D721Med (cell line): ENCODE measurements around the gene FOXG1.
A peak's percentile ranks its signal among the peaks of the same experiment; 100 is the strongest.

Source experiments
- DNase-seq: peaks from one replicate; pipeline ENCODE4 v3.0.0; 2011; ENCODE audit warnings: low spot score; ENCODE audit not compliant: insufficient read length
- FAIRE-seq: peaks from 2 replicates; lab custom pipeline; 2011; peaks lifted over from hg19 to GRCh38; lab: Jason Lieb, UNC
- TF ChIP-seq, protein P1 (sequence below): IDR thresholded peaks from 2 replicates; pipeline ENCODE4 v1.5.1; 2012; ENCODE audit warnings: mild to moderate bottlenecking, control low read depth; ENCODE audit not compliant: insufficient read depth; ENCODE audit errors: missing control alignments

The FOXG1 gene

GRCh38 chr14:28751467-28752058 is 15.0 kb upstream of the FOXG1 start:
- peak; percentile 87 for FAIRE-seq
- DNase-seq: no peak
- TF ChIP-seq, protein P1, sequence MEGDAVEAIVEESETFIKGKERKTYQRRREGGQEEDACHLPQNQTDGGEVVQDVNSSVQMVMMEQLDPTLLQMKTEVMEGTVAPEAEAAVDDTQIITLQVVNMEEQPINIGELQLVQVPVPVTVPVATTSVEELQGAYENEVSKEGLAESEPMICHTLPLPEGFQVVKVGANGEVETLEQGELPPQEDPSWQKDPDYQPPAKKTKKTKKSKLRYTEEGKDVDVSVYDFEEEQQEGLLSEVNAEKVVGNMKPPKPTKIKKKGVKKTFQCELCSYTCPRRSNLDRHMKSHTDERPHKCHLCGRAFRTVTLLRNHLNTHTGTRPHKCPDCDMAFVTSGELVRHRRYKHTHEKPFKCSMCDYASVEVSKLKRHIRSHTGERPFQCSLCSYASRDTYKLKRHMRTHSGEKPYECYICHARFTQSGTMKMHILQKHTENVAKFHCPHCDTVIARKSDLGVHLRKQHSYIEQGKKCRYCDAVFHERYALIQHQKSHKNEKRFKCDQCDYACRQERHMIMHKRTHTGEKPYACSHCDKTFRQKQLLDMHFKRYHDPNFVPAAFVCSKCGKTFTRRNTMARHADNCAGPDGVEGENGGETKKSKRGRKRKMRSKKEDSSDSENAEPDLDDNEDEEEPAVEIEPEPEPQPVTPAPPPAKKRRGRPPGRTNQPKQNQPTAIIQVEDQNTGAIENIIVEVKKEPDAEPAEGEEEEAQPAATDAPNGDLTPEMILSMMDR: peak; percentile 97

GRCh38 chr14:28754209-28754985 is 12.2 kb upstream of the FOXG1 start:
- TF ChIP-seq, protein P1: peak; percentile 91
- no peak for FAIRE-seq
- DNase-seq: no peak

- TF ChIP-seq, protein P1: no peak
- no peak for DNase-seq
- FAIRE-seq: no peak
Observed at GRCh38 chr14:28755198-28755815, 11.3 kb upstream of the FOXG1 start.

- no peak for DNase-seq
- TF ChIP-seq, protein P1: no peak
- no peak for FAIRE-seq
Observed at GRCh38 chr14:28755884-28756268, 10.7 kb upstream of the FOXG1 start.

DNA sequence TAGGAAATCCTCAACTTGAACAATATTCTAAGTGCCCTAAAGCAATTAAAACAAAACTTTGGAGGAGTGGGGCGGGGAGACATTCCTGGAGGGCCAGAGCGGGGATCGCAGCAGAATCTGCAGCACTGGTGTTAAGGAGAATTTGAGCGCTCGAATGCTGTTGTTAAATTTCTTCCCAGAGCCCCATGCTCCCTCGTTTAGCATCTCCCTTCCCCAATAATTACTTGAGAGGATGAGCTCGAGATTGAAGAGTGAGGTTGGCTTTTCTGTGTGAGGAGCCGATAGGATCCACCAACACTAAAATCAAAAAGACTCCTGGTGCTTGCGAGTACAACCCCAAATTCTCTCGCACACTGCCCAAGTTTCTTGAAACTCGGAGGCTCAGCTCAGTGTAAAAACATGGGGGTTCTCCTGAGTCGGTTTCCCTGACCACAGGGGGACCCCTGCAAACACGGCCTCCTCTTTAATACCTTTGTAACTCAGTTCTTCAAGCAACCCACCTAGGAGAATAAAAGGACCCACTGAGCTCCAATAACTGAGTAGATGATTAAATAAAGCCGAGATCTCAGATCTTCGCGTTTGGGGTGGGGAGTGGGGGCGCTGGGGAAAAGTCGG is 10.2 kb upstream of the FOXG1 start:
- TF ChIP-seq, protein P1: no peak
- DNase-seq: no peak
- no peak for FAIRE-seq

DNA sequence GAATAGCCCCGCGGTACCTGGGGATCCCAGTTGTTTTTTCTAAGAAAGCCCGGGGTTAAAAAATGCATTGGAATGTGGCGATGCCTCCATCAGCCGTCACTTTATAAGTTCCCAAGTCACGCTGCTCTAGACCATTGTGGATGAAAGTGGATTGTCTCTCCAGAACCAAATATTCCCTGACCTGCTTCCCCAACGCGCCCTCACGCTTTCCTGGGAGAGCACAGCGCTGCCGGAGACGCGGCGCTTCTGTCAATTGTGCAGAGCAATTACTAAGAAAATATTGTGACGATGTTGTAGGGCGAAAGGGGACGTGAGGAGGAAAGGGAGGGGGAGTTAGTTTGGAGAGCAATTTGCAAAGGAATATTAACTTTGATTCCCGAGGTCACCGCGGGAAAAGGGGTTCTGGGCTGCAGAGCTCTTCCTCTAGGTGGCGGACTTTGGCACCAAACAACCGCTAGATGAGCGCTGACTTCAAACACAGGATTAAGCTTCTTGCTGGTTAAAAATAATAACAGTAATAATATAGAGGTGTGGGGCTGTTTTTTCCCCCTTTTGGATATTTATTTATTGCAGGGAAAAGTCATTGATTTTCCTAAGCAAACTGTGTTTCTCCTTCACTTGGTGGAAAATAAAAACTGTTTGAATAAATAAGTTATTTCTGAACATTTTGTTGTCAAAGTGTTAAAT is 9.6 kb upstream of the FOXG1 start:
- DNase-seq: no peak
- no peak for FAIRE-seq
- TF ChIP-seq, protein P1: peak; percentile 58
